PC-9 (cell line): Measurements from ENCODE around the gene PRIM2. TPM values are rescaled to one million over a fixed set of nuclear protein-coding genes. Genes with fewer than 3 reads are reported as not detected.
"Not testable (repeated sequence)": the region's sequence is repeated elsewhere in the genome, so short reads cannot be mapped to it uniquely, and the experiment has no call there.

Experiments
- BruUV-seq: library from RNA; stranded (reverse); fragments of 400-500 nt; replicated peaks from 2 replicates; lab custom pipeline; 2021; lab: Mats Ljungman, UMichigan
- CTCF ChIA-PET: fragments of 300-600 bp; sonication (Branson Sonifier 250); formaldehyde crosslinking; loops from one replicate; lab custom pipeline; 2022; ENCODE audit warnings: antibody characterized with exemption; lab: Charles Lee
- POLR2A ChIA-PET: fragments of 300-600 bp; sonication (Branson Sonifier 250); formaldehyde crosslinking; loops from one replicate; lab custom pipeline; 2022; ENCODE audit warnings: antibody characterized with exemption; ENCODE audit not compliant: unreplicated experiment; lab: Charles Lee
- DNase-seq, 2 experiments: peaks; one replicate each; pipeline versions ENCODE4 v3.0.0 to v3.0.0-alpha.2; 2015 to 2022; ENCODE audit warnings: mixed read lengths in 1 of 2
- H2AFZ ChIP-seq: fragments of 200-600 bp; sonication (generic); 2 replicates; pipeline ENCODE4 v1.8.1; 2017; ENCODE audit warnings: antibody characterized with exemption
- H3F3A ChIP-seq: fragments of 200-600 bp; sonication (generic); 2 replicates; pipeline ENCODE4 v1.8.1; 2017; ENCODE audit warnings: antibody characterized with exemption, mild to moderate bottlenecking, low read depth; ENCODE audit not compliant: insufficient read depth
- H3K27ac ChIP-seq: fragments of 200-600 bp; sonication (generic); 2 replicates; pipeline ENCODE4 v1.6.1; 2016; ENCODE audit warnings: mixed run types
- H3K27me3 ChIP-seq: fragments of 200-600 bp; sonication (generic); 2 replicates; pipeline ENCODE4 v1.6.1; 2016; ENCODE audit warnings: low read depth, mixed run types; ENCODE audit not compliant: insufficient read depth
- H3K36me3 ChIP-seq: fragments of 200-600 bp; sonication (generic); 2 replicates; pipeline ENCODE4 v1.6.1; 2016; ENCODE audit warnings: low read depth, mixed run types
- H3K4me1 ChIP-seq: fragments of 200-600 bp; sonication (generic); replicated peaks from 2 replicates; pipeline ENCODE4 v1.6.1; 2016; ENCODE audit warnings: mixed run types; ENCODE audit not compliant: insufficient read depth
- H3K4me2 ChIP-seq: fragments of 200-600 bp; sonication (generic); 2 replicates; pipeline ENCODE4 v1.6.1; 2017; ENCODE audit warnings: mixed run types
- H3K4me3 ChIP-seq: fragments of 200-600 bp; sonication (generic); 2 replicates; pipeline ENCODE4 v1.6.1; 2016; ENCODE audit warnings: mixed run types
- H3K79me2 ChIP-seq: fragments of 200-600 bp; sonication (generic); 2 replicates; pipeline ENCODE4 v1.6.1; 2017; ENCODE audit warnings: low read depth, mixed run types
- H3K9me2 ChIP-seq: fragments of 200-600 bp; sonication (generic); 2 replicates; pipeline ENCODE4 v1.8.1; 2017; ENCODE audit warnings: mild to moderate bottlenecking; ENCODE audit not compliant: insufficient read depth
- H3K9me3 ChIP-seq: fragments of 200-600 bp; sonication (generic); 2 replicates; pipeline ENCODE4 v1.8.1; 2016; ENCODE audit warnings: low read depth; ENCODE audit not compliant: insufficient read depth
- H4K20me1 ChIP-seq: fragments of 200-600 bp; sonication (generic); 2 replicates; pipeline ENCODE4 v1.8.1; 2017; ENCODE audit not compliant: insufficient read depth
- CTCF ChIP-seq: fragments of 200-600 bp; sonication (generic); conservative IDR thresholded peaks from 2 replicates; pipeline ENCODE4 v1.6.1; 2017; ENCODE audit warnings: mixed run types, antibody characterized with exemption, mild to moderate bottlenecking, moderate library complexity
- EZH2 ChIP-seq: fragments of 200-600 bp; sonication (generic); IDR thresholded peaks from 2 replicates; pipeline ENCODE4 v1.8.0; 2017; ENCODE audit warnings: antibody characterized with exemption, low read depth
- intact Hi-C: fragments of 100-400 bp; cut with micrococcal nuclease; formaldehyde crosslinking; loops from one replicate; pipeline ENCODE4 v1.10.0; 2022; ENCODE audit not compliant: unreplicated experiment
- total RNA-seq: library from RNA; stranded (reverse); gene quantifications from 2 replicates; pipeline ENCODE4 v1.2.3, GENCODE V29; 2021

The PRIM2 gene
- total RNA-seq, 1 experiment from 2014 or later, result 33.3 TPM

GRCh38 chr6:57329933-57330332, 12.5 kb downstream of the PRIM2 start:
- no peak for DNase-seq
- Histone ChIP-seq H3K36me3 (peaks cover 66% of the 10 kb centered on the region), H3K9me3 (peaks cover 25% of the 10 kb centered on the region), H3F3A (no peaks in the 10 kb centered on the region), H3K4me2 (no peak overlapping the region), H3K27ac (no peak overlapping the region), H3K27me3 (no peaks in the 10 kb centered on the region), H3K4me3 (no peak overlapping the region), H3K79me2 (no peaks in the 10 kb centered on the region), H3K9me2 (no peaks in the 10 kb centered on the region; the same call in 1 of the 2 replicates), H2AFZ (no peak overlapping the region), H3K4me1 (no peaks in the 10 kb centered on the region), H4K20me1 (no peaks in the 10 kb centered on the region; the same call in 1 of the 2 replicates)
- ChIA-PET POLR2A (no interaction called here), CTCF (no interaction called here)
- TF ChIP-seq CTCF, result no peak
- no peak for TF ChIP-seq EZH2
- BruUV-seq, result no TSS peak
- intact Hi-C loops, result no loop called here

GRCh38 chr6:57342148-57342669, 24.8 kb downstream of the PRIM2 start:
- no peaks in the 10 kb centered on the region for H4K20me1 ChIP-seq
- H3F3A ChIP-seq, result no peaks in the 10 kb centered on the region
- H3K79me2 ChIP-seq, result no peaks in the 10 kb centered on the region
- CTCF ChIA-PET, result no interaction called here
- intact Hi-C loops, result no loop called here
- H2AFZ ChIP-seq, result no peak overlapping the region
- no peaks in the 10 kb centered on the region for H3K36me3 ChIP-seq
- H3K27me3 ChIP-seq, result no peaks in the 10 kb centered on the region
- H3K27ac ChIP-seq, result no peak overlapping the region
- TF ChIP-seq EZH2 (no peak), CTCF (no peak)
- no peak overlapping the region for H3K4me3 ChIP-seq
- H3K9me3 ChIP-seq, result no peaks in the 10 kb centered on the region
- no peak for DNase-seq
- no peaks in the 10 kb centered on the region for H3K4me1 ChIP-seq
- H3K4me2 ChIP-seq, result no peak overlapping the region
- POLR2A ChIA-PET, result no interaction called here
- BruUV-seq, result no TSS peak
- no peaks in the 10 kb centered on the region for H3K9me2 ChIP-seq

DNA sequence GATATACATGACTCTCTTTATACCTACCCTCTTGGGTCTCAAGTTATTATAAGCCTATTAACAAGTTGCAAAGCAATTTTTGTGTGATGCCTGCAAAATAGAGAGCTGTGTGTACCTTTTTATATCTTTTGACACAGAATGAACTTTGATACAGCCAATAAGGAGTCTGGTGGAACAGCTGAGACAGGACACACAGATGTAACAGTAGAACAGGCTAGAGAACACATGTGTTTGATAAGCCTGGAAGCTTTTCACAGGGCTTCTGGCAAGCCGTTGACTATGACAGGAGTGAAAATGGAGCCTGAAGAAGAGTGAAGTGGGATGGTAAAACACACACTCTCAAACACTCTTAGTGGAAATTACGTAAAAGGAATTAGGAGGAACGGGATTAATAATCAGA, 25.9 kb downstream of the PRIM2 start:
- POLR2A ChIA-PET, H3K4me3 ChIP-seq, H3K4me2 ChIP-seq, intact Hi-C loops, H4K20me1 ChIP-seq, H3F3A ChIP-seq, CTCF ChIA-PET, BruUV-seq, H3K9me2 ChIP-seq, H3K4me1 ChIP-seq, H3K79me2 ChIP-seq, H3K36me3 ChIP-seq, DNase-seq, H3K9me3 ChIP-seq, H3K27me3 ChIP-seq, H3K27ac ChIP-seq, H2AFZ ChIP-seq: not testable (repeated sequence)

DNA sequence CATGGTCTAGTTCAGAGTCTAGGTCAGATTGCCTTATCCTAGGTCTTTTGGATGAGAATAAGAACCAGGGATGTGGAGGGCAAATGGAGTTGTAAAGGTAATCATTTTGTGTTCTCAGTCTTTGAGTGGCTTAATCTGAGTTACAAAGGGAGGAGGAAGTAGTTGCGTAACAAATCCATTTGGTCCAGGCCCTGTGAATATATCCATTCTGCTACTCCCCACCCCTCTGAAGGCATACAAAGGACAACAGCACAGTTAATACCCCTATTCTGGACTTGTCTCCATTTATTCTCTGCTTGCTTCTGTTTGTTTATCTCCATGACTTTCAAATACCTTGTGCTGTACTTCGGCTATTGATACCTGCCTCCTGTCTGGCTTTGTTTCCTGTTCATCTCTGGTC, 29.3 kb downstream of the PRIM2 start:
- H3K4me1 ChIP-seq, H3K79me2 ChIP-seq, BruUV-seq, POLR2A ChIA-PET, H3K9me3 ChIP-seq, DNase-seq, H3F3A ChIP-seq, intact Hi-C loops, H4K20me1 ChIP-seq, CTCF ChIA-PET, H2AFZ ChIP-seq, H3K4me3 ChIP-seq, H3K36me3 ChIP-seq, H3K27me3 ChIP-seq, H3K4me2 ChIP-seq, H3K9me2 ChIP-seq, H3K27ac ChIP-seq: not testable (repeated sequence)

- H2AFZ ChIP-seq, CTCF ChIA-PET, H3K9me2 ChIP-seq, H3K79me2 ChIP-seq, H3K4me3 ChIP-seq, intact Hi-C loops, BruUV-seq, H3K27ac ChIP-seq, H3K9me3 ChIP-seq, H3K27me3 ChIP-seq, H3K4me2 ChIP-seq, H3K36me3 ChIP-seq, H3F3A ChIP-seq, H3K4me1 ChIP-seq, H4K20me1 ChIP-seq: not testable (repeated sequence)
- DNase-seq, result peak in 1 of 2 experiments; percentile 52
- POLR2A ChIA-PET, result interaction anchor here (0.5 kb wide), 1 partner anchor 31 kb away, joined by 3 read pairs; no protein-coding TSS in a partner anchor
Observed at GRCh38 chr6:57347597-57347996, 30.2 kb downstream of the PRIM2 start.

DNA sequence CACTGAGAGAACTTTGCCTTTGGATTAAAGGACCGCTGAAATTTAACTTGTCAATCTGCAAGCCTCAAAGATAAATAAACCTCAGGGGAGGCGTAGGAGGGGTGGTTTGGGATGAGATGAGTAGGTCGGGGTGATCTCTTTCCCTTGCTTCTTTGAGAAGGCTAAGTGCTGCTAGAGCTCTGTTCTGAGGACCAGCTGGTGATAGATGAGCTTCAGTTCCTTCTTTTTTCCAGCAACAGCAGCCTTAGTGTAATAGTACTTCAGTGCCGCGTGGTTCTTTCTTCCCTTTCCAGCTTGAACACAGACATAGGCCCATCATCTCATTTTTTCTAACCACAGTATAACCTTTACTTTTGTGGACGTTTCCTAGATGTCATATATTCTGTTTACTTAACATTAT, 33.0 kb downstream of the PRIM2 start:
- H2AFZ ChIP-seq, H3K4me1 ChIP-seq, DNase-seq, intact Hi-C loops, H4K20me1 ChIP-seq, CTCF ChIA-PET, H3K9me2 ChIP-seq, H3K36me3 ChIP-seq, H3K9me3 ChIP-seq, H3K79me2 ChIP-seq, H3K27ac ChIP-seq, H3F3A ChIP-seq, H3K4me2 ChIP-seq, H3K4me3 ChIP-seq, BruUV-seq, H3K27me3 ChIP-seq, POLR2A ChIA-PET: not testable (repeated sequence)
